HepG2 (cell line): Measurements from ENCODE around the gene NDFIP2. TPM values are rescaled to one million over a fixed set of nuclear protein-coding genes. Genes with fewer than 3 reads are reported as not detected.

Experiments used
- ATAC-seq: fragments of 200-7000 bp; cut with Tn5 transposase; 3 replicates; pipeline ENCODE4 v1.9.1; 2020; ENCODE audit warnings: mild to moderate bottlenecking, moderate library complexity
- BruUV-seq: library from RNA; stranded (reverse); fragments of 400-500 nt; replicated peaks from 2 replicates; lab custom pipeline; 2021; lab: Mats Ljungman, UMichigan
- CTCF ChIA-PET: fragments of 300-600 bp; formaldehyde crosslinking; extraction: SDS; loops from one replicate; lab custom pipeline; 2021; ENCODE audit warnings: low total read pairs, inconsistent platforms, low intra/inter-chr PET ratio; lab: Yijun Ruan, JAX
- POLR2A ChIA-PET: fragments of 350-600 bp; sonication (Branson Sonifier 250); formaldehyde crosslinking; loops from one replicate; lab custom pipeline; 2020; ENCODE audit warnings: antibody characterized with exemption, inconsistent platforms; lab: Yijun Ruan, JAX
- DNase-seq: peaks from one replicate; pipeline ENCODE4 v3.0.0-alpha.2; 2015; ENCODE audit warnings: low spot score
- FAIRE-seq: peaks from 3 replicates; lab custom pipeline; 2011; peaks lifted over from hg19 to GRCh38; lab: Jason Lieb, UNC
- H2AFZ ChIP-seq: one replicate; pipeline ENCODE4 v1.6.1; 2011; ENCODE audit warnings: low read length, inconsistent platforms
- H3K27ac ChIP-seq: fragments of 300-600 bp; 3 replicates; pipeline ENCODE4 v1.8.0; 2011; ENCODE audit warnings: mixed run types, mild to moderate bottlenecking, mixed read lengths, low read length, inconsistent platforms; ENCODE audit not compliant: insufficient read depth; ENCODE audit errors: extremely low read length
- H3K27me3 ChIP-seq, 2 experiments: fragments of 200-600 bp in 1 of 2; 2 replicates in 1 of 2; 3 replicates in 1 of 2; pipeline versions ENCODE4 v1.6.0 to v1.8.0; 2011; ENCODE audit warnings: low read length in 2 of 2, mild to moderate bottlenecking in 2 of 2, moderate library complexity in 2 of 2, inconsistent platforms in 1 of 2; ENCODE audit not compliant: insufficient read depth in 2 of 2, control insufficient read depth in 1 of 2
- H3K36me3 ChIP-seq, 2 experiments: fragments of 200-600 bp in 1 of 2; replicated peaks in 1 of 2; 2 replicates in 1 of 2; 3 replicates in 1 of 2; pipeline versions ENCODE4 v1.5.1 to v1.8.0; 2011; ENCODE audit warnings: low read length in 2 of 2, inconsistent platforms in 1 of 2; ENCODE audit not compliant: insufficient read depth in 2 of 2, control insufficient read depth in 1 of 2
- H3K4me1 ChIP-seq: 2 replicates; pipeline ENCODE4 v1.5.1; 2012; ENCODE audit warnings: low read length, inconsistent platforms; ENCODE audit not compliant: insufficient read depth
- H3K4me2 ChIP-seq: 2 replicates; pipeline ENCODE4 v1.6.0; 2011; ENCODE audit warnings: low read depth, low read length, inconsistent platforms
- H3K4me3 ChIP-seq, 3 experiments: fragments of 200-600 bp in 1 of 3; sonication (generic), shearing (Covaris generic) in 1 of 3; replicated peaks in 1 of 3; 2 replicates each; pipeline ENCODE4 v1.5.1; 2011 to 2016; ENCODE audit warnings: low read length in 3 of 3, inconsistent platforms in 2 of 3, low read depth in 2 of 3, mild to moderate bottlenecking in 2 of 3, control low read depth in 1 of 3, mixed read lengths in 1 of 3; ENCODE audit not compliant: insufficient read depth in 1 of 3
- H3K79me2 ChIP-seq: one replicate; pipeline ENCODE4 v1.6.1; 2011; ENCODE audit warnings: low read length, inconsistent platforms; ENCODE audit not compliant: insufficient read depth
- H3K9ac ChIP-seq: 2 replicates; pipeline ENCODE4 v1.6.0; 2011; ENCODE audit warnings: mild to moderate bottlenecking, low read depth, low read length, inconsistent platforms; ENCODE audit not compliant: insufficient read depth
- H3K9me3 ChIP-seq: 2 replicates; pipeline ENCODE4 v1.5.1; 2012; ENCODE audit warnings: mild to moderate bottlenecking, low read length
- H4K20me1 ChIP-seq: 2 replicates; pipeline ENCODE4 v1.6.0; 2011; ENCODE audit warnings: inconsistent platforms, mild to moderate bottlenecking, low read length, moderate library complexity; ENCODE audit not compliant: insufficient read depth
- HHEX ChIP-seq: IDR thresholded peaks from 2 replicates; pipeline ENCODE4 v1.6.1; 2016; ENCODE audit warnings: control low read depth
- HOXD1 ChIP-seq: sonication (generic); formaldehyde crosslinking; IDR thresholded peaks from 2 replicates; pipeline ENCODE4 v1.5.0; 2020; ENCODE audit warnings: missing genetic modification reagents
- IRX3 ChIP-seq: sonication (generic); formaldehyde crosslinking; IDR thresholded peaks from 2 replicates; pipeline ENCODE4 v1.8.1; 2023; ENCODE audit warnings: mild to moderate bottlenecking, low read depth, missing genetic modification reagents, borderline replicate concordance
- KDM4B ChIP-seq: sonication (generic); formaldehyde crosslinking; IDR thresholded peaks from 2 replicates; pipeline ENCODE4 v1.4.0; 2020; ENCODE audit warnings: missing genetic modification reagents
- MTF1 ChIP-seq: sonication (generic); formaldehyde crosslinking; IDR thresholded peaks from 2 replicates; pipeline ENCODE4 v1.5.0; 2020; ENCODE audit warnings: missing genetic modification reagents
- MXD4 ChIP-seq: IDR thresholded peaks from 2 replicates; pipeline ENCODE4 v1.6.1; 2016; ENCODE audit warnings: mild to moderate bottlenecking, missing biosample characterization, missing genetic modification reagents
- NR2F1 ChIP-seq, 2 experiments: fragments of 450-650 bp in 1 of 2; formaldehyde crosslinking in 1 of 2; IDR thresholded peaks; 2 replicates each; pipeline versions ENCODE4 v1.5.0 to v1.6.1; 2016 to 2020; ENCODE audit warnings: mild to moderate bottlenecking in 1 of 2, missing compliant biosample characterization in 1 of 2, missing genetic modification reagents in 1 of 2, moderate library complexity in 1 of 2
- TBL1XR1 ChIP-seq: fragments of 150-350 bp; IDR thresholded peaks from 2 replicates; pipeline ENCODE4 v1.6.1; 2014; ENCODE audit warnings: borderline replicate concordance, low read length; ENCODE audit not compliant: partially characterized antibody
- TBX2 ChIP-seq: sonication (generic); formaldehyde crosslinking; IDR thresholded peaks from 2 replicates; pipeline ENCODE4 v1.5.0; 2020; ENCODE audit warnings: missing genetic modification reagents, mild to moderate bottlenecking, borderline replicate concordance
- ZNF20 ChIP-seq: sonication (generic); formaldehyde crosslinking; IDR thresholded peaks from 2 replicates; pipeline ENCODE4 v1.4.0; 2020; ENCODE audit warnings: mild to moderate bottlenecking, moderate library complexity, missing genetic modification reagents
- ZNF275 ChIP-seq: sonication (generic); formaldehyde crosslinking; IDR thresholded peaks from 2 replicates; pipeline ENCODE4 v1.8.0; 2022; ENCODE audit warnings: missing genetic modification reagents, mild to moderate bottlenecking, inconsistent platforms, borderline replicate concordance
- ZNF543 ChIP-seq: sonication (generic); formaldehyde crosslinking; IDR thresholded peaks from 2 replicates; pipeline ENCODE4 v1.4.0; 2020; ENCODE audit warnings: mild to moderate bottlenecking, missing genetic modification reagents
- ZNF749 ChIP-seq: sonication (generic); formaldehyde crosslinking; IDR thresholded peaks from 2 replicates; pipeline ENCODE4 v1.8.0; 2022; ENCODE audit warnings: mild to moderate bottlenecking, missing genetic modification reagents, moderate library complexity, borderline replicate concordance
- in situ Hi-C: cut with HindIII; loops from 2 replicates; pipeline ENCODE4 v1.10.0; 2017; ENCODE audit warnings: low pct_unique_long_range_greater_than_20kb; ENCODE audit not compliant: extremely low pct_ligation_motif_present
- intact Hi-C: fragments of 100-400 bp; cut with micrococcal nuclease; formaldehyde crosslinking; loops from one replicate; pipeline ENCODE4 v1.10.0; 2022; ENCODE audit not compliant: unreplicated experiment
- polyA plus RNA-seq, 8 experiments: library from polyadenylated mRNA; depleted of rRNA in 3 of 8; stranded (reverse) in 7 of 8; unstranded in 1 of 8; fragments of >200 nt; fragmentation: Illumina TruSeq in 4 of 8; extraction: Trizol in 4 of 8; gene quantifications; 2 replicates each; pipeline versions ENCODE4 v1.2.1 to v1.2.3, GENCODE V29; 2011 to 2016; ENCODE audit warnings: low read depth in 4 of 8, missing spikeins in 1 of 8, mixed read lengths in 1 of 8; ENCODE audit not compliant: insufficient read depth in 1 of 8
- total RNA-seq, 5 experiments: library from RNA; depleted of rRNA; stranded (reverse); fragments of >200 nt; fragmentation: Illumina TruSeq; extraction: Trizol; gene quantifications; 2 replicates each; pipeline ENCODE4 v1.2.3, GENCODE V29; 2016; ENCODE audit warnings: low read depth in 1 of 5
- TF ChIP-seq, protein P1 (sequence below): sonication (generic); formaldehyde crosslinking; IDR thresholded peaks from 2 replicates; pipeline ENCODE4 v1.4.0; 2020; ENCODE audit warnings: missing genetic modification reagents
- TF ChIP-seq, protein P2 (sequence below): sonication (generic); formaldehyde crosslinking; IDR thresholded peaks from 2 replicates; pipeline ENCODE4 v1.5.1; 2020; ENCODE audit warnings: missing genetic modification reagents, mild to moderate bottlenecking, borderline replicate concordance

Gene NDFIP2
- total and polyA plus RNA-seq, 2 of the 13 experiments (the other 11 are each of a cell fraction or from before 2014, with no cell fraction given): 23.2 to 32.0 TPM

DNA sequence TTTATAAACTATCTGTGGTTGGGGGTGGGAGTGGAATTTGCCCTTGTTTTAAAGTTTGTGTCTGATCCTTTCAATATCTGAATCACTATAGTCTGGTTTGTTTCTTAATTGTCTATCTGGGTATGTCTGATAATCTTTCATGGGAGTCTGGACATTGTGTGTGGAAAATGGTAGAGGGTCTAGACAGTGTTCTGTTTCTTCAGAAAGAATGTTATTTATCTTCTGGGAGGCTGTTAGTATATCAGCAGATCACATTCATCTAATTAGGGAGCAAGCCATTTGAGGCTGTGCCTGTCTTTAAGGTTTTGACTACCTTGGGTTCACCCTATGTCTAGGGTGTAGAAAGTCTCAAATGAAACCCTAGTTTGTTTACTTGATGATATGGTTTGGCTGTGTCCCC lies 110.5 kb downstream of the NDFIP2 start:
- Histone ChIP-seq H3K4me3 (no peak overlapping the region), H4K20me1 (no peaks in the 10 kb centered on the region), H3K4me2 (no peak overlapping the region), H3K27ac (no peak overlapping the region), H3K9ac (no peak overlapping the region), H3K27me3 (no peaks in the 10 kb centered on the region), H3K36me3 (no peaks in the 10 kb centered on the region), H3K4me1 (no peaks in the 10 kb centered on the region), H3K9me3 (no peaks in the 10 kb centered on the region), H3K79me2 (no peaks in the 10 kb centered on the region), H2AFZ (no peak overlapping the region)
- CTCF ChIA-PET: no interaction called here
- TF ChIP-seq TBX2 (CRISPR knock-in tag): no peak
- TF ChIP-seq ZNF275 (CRISPR knock-in tag): no peak
- no peak for TF ChIP-seq KDM4B
- TF ChIP-seq NR2F1 (CRISPR knock-in tag; IDR thresholded peaks at IDR 0.05): no peak
- no peak for TF ChIP-seq ZNF749 (CRISPR knock-in tag)
- TF ChIP-seq TBL1XR1: no peak
- no peak for TF ChIP-seq ZNF20 (CRISPR knock-in tag)
- no peak for TF ChIP-seq HOXD1 (CRISPR knock-in tag)
- no peak for TF ChIP-seq MXD4 (CRISPR knock-in tag)
- TF ChIP-seq ZNF543 (CRISPR knock-in tag): no peak
- TF ChIP-seq HHEX (CRISPR knock-in tag): no peak
- TF ChIP-seq, protein P1, sequence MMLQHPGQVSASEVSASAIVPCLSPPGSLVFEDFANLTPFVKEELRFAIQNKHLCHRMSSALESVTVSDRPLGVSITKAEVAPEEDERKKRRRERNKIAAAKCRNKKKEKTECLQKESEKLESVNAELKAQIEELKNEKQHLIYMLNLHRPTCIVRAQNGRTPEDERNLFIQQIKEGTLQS: no peak
- TF ChIP-seq, protein P2, sequence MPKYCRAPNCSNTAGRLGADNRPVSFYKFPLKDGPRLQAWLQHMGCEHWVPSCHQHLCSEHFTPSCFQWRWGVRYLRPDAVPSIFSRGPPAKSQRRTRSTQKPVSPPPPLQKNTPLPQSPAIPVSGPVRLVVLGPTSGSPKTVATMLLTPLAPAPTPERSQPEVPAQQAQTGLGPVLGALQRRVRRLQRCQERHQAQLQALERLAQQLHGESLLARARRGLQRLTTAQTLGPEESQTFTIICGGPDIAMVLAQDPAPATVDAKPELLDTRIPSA (CRISPR knock-in tag): no peak
- no peak for TF ChIP-seq IRX3
- TF ChIP-seq MTF1 (CRISPR knock-in tag): no peak
- ATAC-seq (no peak), DNase-seq (no peak), FAIRE-seq (no peak)
- in situ Hi-C loops (no loop called here), intact Hi-C loops (no loop called here)
- BruUV-seq: no TSS peak
- POLR2A ChIA-PET: no interaction called here
